K562 (cell line): ENCODE data around the gene THAP5. TPM values are rescaled to one million over a fixed set of nuclear protein-coding genes. Genes with fewer than 3 reads are reported as not detected.
A peak's percentile ranks its signal among the peaks of the same experiment; 100 is the strongest.

Experiments
- ATAC-seq: fragments of 200-7000 bp; cut with Tn5 transposase; 3 replicates; pipeline ENCODE4 v1.9.1; 2020; ENCODE audit warnings: moderate library complexity
- BruUV-seq: library from RNA; stranded (reverse); fragments of 400-500 nt; replicated peaks from 2 replicates; lab custom pipeline; 2021; lab: Mats Ljungman, UMichigan
- CTCF ChIA-PET: fragments of 300-600 bp; formaldehyde crosslinking; extraction: SDS; loops from one replicate; lab custom pipeline; 2021; ENCODE audit warnings: low intra/inter-chr PET ratio; lab: Yijun Ruan, JAX
- POLR2A ChIA-PET: fragments of 300-600, 350-650 bp; sonication (Branson Sonifier 250); formaldehyde crosslinking; extraction: SDS; loops from one replicate; lab custom pipeline; 2021; ENCODE audit warnings: antibody characterized with exemption, inconsistent platforms; lab: Yijun Ruan, JAX
- DNase-seq, 4 experiments: peaks; one replicate each; pipeline versions ENCODE4 v3.0.0 to v3.0.0-alpha.2; 2011 to 2018; ENCODE audit warnings: low spot score in 3 of 4, mixed read lengths in 3 of 4; ENCODE audit errors: extremely low read depth in 1 of 4
- FAIRE-seq: peaks from 2 replicates; lab custom pipeline; 2011; peaks lifted over from hg19 to GRCh38; lab: Jason Lieb, UNC
- H2AFZ ChIP-seq: 2 replicates; pipeline ENCODE4 v1.6.0; 2011; ENCODE audit warnings: low read depth, low read length, control low read depth, inconsistent platforms
- H3K27ac ChIP-seq: fragments of 200-600 bp; 3 replicates; pipeline ENCODE4 v1.8.0; 2011; ENCODE audit warnings: low read depth, mild to moderate bottlenecking, control low read depth, inconsistent platforms, low read length, moderate library complexity, mixed read lengths; ENCODE audit errors: extremely low read depth
- H3K27me3 ChIP-seq, 2 experiments: fragments of 300-600 bp in 1 of 2; 2 replicates in 1 of 2; 3 replicates in 1 of 2; pipeline versions ENCODE4 v1.6.0 to v1.8.0; 2011; ENCODE audit warnings: inconsistent platforms in 2 of 2, low read length in 2 of 2, mild to moderate bottlenecking in 1 of 2, mixed read lengths in 1 of 2, moderate library complexity in 1 of 2; ENCODE audit not compliant: control insufficient read depth in 2 of 2, insufficient read depth in 2 of 2
- H3K36me3 ChIP-seq: fragments of 300-600 bp; 3 replicates; pipeline ENCODE4 v1.8.0; 2011; ENCODE audit warnings: mild to moderate bottlenecking, low read length, inconsistent platforms; ENCODE audit not compliant: control insufficient read depth, insufficient read depth
- H3K4me1 ChIP-seq, 2 experiments: fragments of 200-600 bp in 1 of 2; replicated peaks in 1 of 2; 2 replicates in 1 of 2; 3 replicates in 1 of 2; pipeline versions ENCODE4 v1.5.1 to v1.8.0; 2011; ENCODE audit warnings: inconsistent platforms in 2 of 2, low read length in 2 of 2, mild to moderate bottlenecking in 1 of 2, mixed read lengths in 1 of 2, moderate library complexity in 1 of 2; ENCODE audit not compliant: control insufficient read depth in 2 of 2, insufficient read depth in 2 of 2
- H3K4me2 ChIP-seq: 2 replicates; pipeline ENCODE4 v1.6.1; 2011; ENCODE audit warnings: low read length, control low read depth, inconsistent platforms, mixed read lengths; ENCODE audit not compliant: insufficient read depth
- H3K4me3 ChIP-seq: fragments of 200-600 bp; sonication (generic), shearing (Covaris generic); 2 replicates; pipeline ENCODE4 v1.5.1; 2016; ENCODE audit warnings: control low read depth, inconsistent platforms
- H3K79me2 ChIP-seq: fragments of 200-600 bp; 3 replicates; pipeline ENCODE4 v1.8.0; 2011; ENCODE audit warnings: low read length, inconsistent platforms; ENCODE audit not compliant: control insufficient read depth, insufficient read depth
- H3K9ac ChIP-seq, 2 experiments: 2 replicates each; pipeline versions ENCODE4 v1.6.0 to v1.6.1; 2011; ENCODE audit warnings: low read depth in 2 of 2, low read length in 2 of 2, control low read depth in 1 of 2, inconsistent platforms in 1 of 2, mild to moderate bottlenecking in 1 of 2, mixed read lengths in 1 of 2; ENCODE audit not compliant: insufficient read depth in 1 of 2
- H3K9me1 ChIP-seq: one replicate; pipeline ENCODE4 v1.6.0; 2011; ENCODE audit warnings: inconsistent platforms, mild to moderate bottlenecking, low read length, moderate library complexity; ENCODE audit not compliant: control insufficient read depth, insufficient read depth
- H3K9me3 ChIP-seq: replicated peaks from 2 replicates; pipeline ENCODE4 v1.5.1; 2011; ENCODE audit warnings: low read depth, low read length, inconsistent platforms; ENCODE audit not compliant: control insufficient read depth, insufficient read depth
- H4K20me1 ChIP-seq: replicated peaks from 2 replicates; pipeline ENCODE4 v1.6.1; 2011; ENCODE audit warnings: low read length, inconsistent platforms, mixed read lengths; ENCODE audit not compliant: control insufficient read depth, insufficient read depth
- CC2D1A ChIP-seq: fragments of 450-650 bp; IDR thresholded peaks from 2 replicates; pipeline ENCODE4 v1.6.1; 2017; ENCODE audit warnings: mild to moderate bottlenecking
- HNRNPK ChIP-seq: fragments of 200-400 bp; formaldehyde crosslinking; IDR thresholded peaks from one replicate; pipeline ENCODE4 v1.6.1; 2018; ENCODE audit warnings: mild to moderate bottlenecking, low read depth, low read length; ENCODE audit not compliant: poor library complexity, severe bottlenecking
- NONO ChIP-seq, 2 experiments: fragments of 200-400 bp in 1 of 2; fragments of 450-650 bp in 1 of 2; formaldehyde crosslinking in 1 of 2; IDR thresholded peaks; 2 replicates each; pipeline ENCODE4 v1.6.1; 2017; ENCODE audit warnings: low read depth in 2 of 2, mild to moderate bottlenecking in 2 of 2, moderate library complexity in 2 of 2, low read length in 1 of 2
- ZNF146 ChIP-seq: IDR thresholded peaks from one replicate; pipeline ENCODE4 v1.6.1; 2018; ENCODE audit warnings: missing compliant biosample characterization; ENCODE audit not compliant: unreplicated experiment
- ZNF175 ChIP-seq: fragments of 200-800 bp; sonication (Bioruptor generic); IDR thresholded peaks from 2 replicates; pipeline ENCODE4 v1.6.1; 2016; ENCODE audit warnings: low read depth, mild to moderate bottlenecking, missing genetic modification characterization, missing compliant biosample characterization
- WGBS: fragments of 100-300 bp; shearing (Covaris generic); methylation state at CpG from one replicate; pipeline ENCODE4 v1.1.6; 2016; ENCODE audit warnings: low coverage, mixed read lengths; ENCODE audit not compliant: insufficient coverage; ENCODE audit errors: missing lambda C conversion rate; 5-methylcytosine and 5-hydroxymethylcytosine counted together
- in situ Hi-C: fragments of 300-500 bp; cut with MboI; formaldehyde crosslinking; loops from 4 replicates; pipeline ENCODE4 v1.15.0; 2018; ENCODE audit warnings: inconsistent platforms, mixed read lengths
- intact Hi-C: fragments of 100-400 bp; cut with micrococcal nuclease; formaldehyde crosslinking; loops from 2 replicates; pipeline ENCODE4 v1.14.2; 2022
- polyA plus RNA-seq, 8 experiments: library from polyadenylated mRNA; depleted of rRNA in 4 of 8; stranded (reverse) in 5 of 8; unstranded in 3 of 8; fragments of >200 nt; fragmentation: Nextera tagmentation in 2 of 8; fragmentation: Illumina TruSeq in 1 of 8; extraction: Ambion mirVana in 2 of 8; extraction: Trizol in 1 of 8; gene quantifications; 2 replicates each; pipeline versions ENCODE4 v1.2.1 to v1.2.3, GENCODE V29; 2011 to 2014; ENCODE audit warnings: inconsistent platforms in 1 of 8, missing spikeins in 1 of 8
- total RNA-seq, 7 experiments: library from RNA; depleted of rRNA in 6 of 7; stranded (reverse); fragments of >200 nt in 6 of 7; fragmentation: Illumina TruSeq in 2 of 7; extraction: Trizol in 2 of 7; gene quantifications; 2 replicates each; pipeline versions ENCODE4 v1.2.1 to v1.2.3, GENCODE V29; 2011 to 2021; ENCODE audit warnings: low replicate concordance in 1 of 7
- TF ChIP-seq, protein P1 (sequence below): fragments of 450-650 bp; IDR thresholded peaks from 2 replicates; pipeline ENCODE4 v1.6.1; 2016; ENCODE audit warnings: low read depth, mild to moderate bottlenecking, moderate library complexity

Gene THAP5
- total and polyA plus RNA-seq, 9 of the 15 experiments (the other 6 are each of a cell fraction or from before 2014, with no cell fraction given) = 16.5 to 58.1 (median 28.2) TPM

DNA sequence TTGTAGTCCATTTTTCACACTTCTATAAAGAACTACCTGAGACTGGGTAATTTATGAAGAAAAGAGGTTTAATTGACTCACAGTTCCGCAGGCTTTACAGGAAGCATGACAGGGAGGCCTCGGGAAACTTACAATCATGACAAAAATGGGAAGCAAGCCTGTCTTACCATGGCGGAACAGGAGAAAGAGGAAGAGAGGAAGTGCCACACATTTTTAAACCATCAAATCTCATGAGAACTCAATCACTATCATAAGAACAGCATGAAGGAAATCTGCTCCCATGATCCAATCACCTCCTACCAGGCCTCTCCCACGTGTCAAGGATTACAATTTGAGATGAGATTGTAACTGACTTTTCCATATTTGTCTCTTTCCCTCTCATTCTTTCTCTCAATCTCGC is 34.2 kb downstream of the THAP5 start (continued):
- TF ChIP-seq CC2D1A (peak; percentile 64), ZNF175 (CRISPR knock-in tag) (0 out of 2 replicates have a peak, but pooled peaks have one; percentile 21), NONO (IDR thresholded peaks at IDR 0.05; ENCODE audit: low read depth in 2 of 2, low read length in 1 of 2) (peak in 1 of 2 experiments; percentile 31; a peak in 1 of 4 replicates)
- TF ChIP-seq, protein P1, sequence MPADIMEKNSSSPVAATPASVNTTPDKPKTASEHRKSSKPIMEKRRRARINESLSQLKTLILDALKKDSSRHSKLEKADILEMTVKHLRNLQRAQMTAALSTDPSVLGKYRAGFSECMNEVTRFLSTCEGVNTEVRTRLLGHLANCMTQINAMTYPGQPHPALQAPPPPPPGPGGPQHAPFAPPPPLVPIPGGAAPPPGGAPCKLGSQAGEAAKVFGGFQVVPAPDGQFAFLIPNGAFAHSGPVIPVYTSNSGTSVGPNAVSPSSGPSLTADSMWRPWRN = peak; percentile 58; the same call in 1 of the 2 replicates

GRCh38 chr7:108533712-108534111 is 35.8 kb downstream of the THAP5 start:
- H3K4me2 ChIP-seq = no peak overlapping the region
- no peaks in the 10 kb centered on the region for H3K9me3 ChIP-seq
- ChIA-PET CTCF (no interaction called here), POLR2A (no interaction called here)
- 95% methylated on average over 3 of the region's 3 CpGs for WGBS
- H4K20me1 ChIP-seq = no peaks in the 10 kb centered on the region
- no peaks in the 10 kb centered on the region for H3K36me3 ChIP-seq
- no peak for DNase-seq
- H3K9ac ChIP-seq = no peak overlapping the region
- no peak overlapping the region for H3K4me3 ChIP-seq
- no peak for TF ChIP-seq ZNF146
- peak; percentile 86 for TF ChIP-seq HNRNPK
- FAIRE-seq = no peak
- no peak overlapping the region for H2AFZ ChIP-seq
- in situ Hi-C loops = no loop called here
- no TSS peak for BruUV-seq
- no peak for ATAC-seq
- no peaks in the 10 kb centered on the region for H3K27me3 ChIP-seq
- peaks cover 6 to 29% of the 10 kb centered on the region in 2 experiments for H3K4me1 ChIP-seq
- H3K27ac ChIP-seq = no peak overlapping the region
- intact Hi-C loops = no loop called here
- no peaks in the 10 kb centered on the region for H3K79me2 ChIP-seq
- H3K9me1 ChIP-seq = no peaks in the 10 kb centered on the region
